Upper lobe of right lung (tissue), 1 donor: Measurements from ENCODE around the gene AKR7A3. TPM values are rescaled to one million over a fixed set of nuclear protein-coding genes. Genes with fewer than 3 reads are reported as not detected.
"Not testable (repeated sequence)": the region's sequence is repeated elsewhere in the genome, so short reads cannot be mapped to it uniquely, and the experiment has no call there.

Experiments
- ATAC-seq: fragments of 200-7000 bp; cut with Tn5 transposase; one replicate; pipeline ENCODE4 v1.9.1; 2020; ENCODE audit warnings: mild to moderate bottlenecking, moderate library complexity
- DNase-seq: peaks from one replicate; pipeline ENCODE4 v3.0.0-alpha.2; 2020
- H3K27ac ChIP-seq: fragments of 200-600 bp; one replicate; pipeline ENCODE4 v1.8.0; 2022
- H3K27me3 ChIP-seq: fragments of 200-600 bp; one replicate; pipeline ENCODE4 v1.8.0; 2022; ENCODE audit warnings: mild to moderate bottlenecking
- H3K36me3 ChIP-seq: fragments of 200-600 bp; one replicate; pipeline ENCODE4 v1.8.0; 2022
- H3K4me1 ChIP-seq: fragments of 200-600 bp; one replicate; pipeline ENCODE4 v1.8.0; 2022
- H3K4me3 ChIP-seq: fragments of 200-600 bp; one replicate; pipeline ENCODE4 v1.8.0; 2022; ENCODE audit warnings: mild to moderate bottlenecking
- H3K9me3 ChIP-seq: fragments of 200-600 bp; one replicate; pipeline ENCODE4 v1.8.0; 2022
- CTCF ChIP-seq: fragments of 200-600 bp; IDR thresholded peaks from one replicate; pipeline ENCODE4 v1.8.0; 2022; ENCODE audit warnings: antibody characterized with exemption
- intact Hi-C: fragments of 100-400 bp; cut with DNase I; formaldehyde crosslinking; loops from one replicate; pipeline ENCODE4 v1.11.0; 2022
- total RNA-seq: library from RNA; stranded (reverse); fragmentation: NEBNext Ultra II Directional; extraction: Animal tissue kit (Norgen Biotek cat#: 25700); gene quantifications from one replicate; pipeline ENCODE4 v1.2.1, GENCODE V29; 2021
- donor health status: DM: no; HTN: yes; CAD: no; lungs with severe emphysema.

The AKR7A3 gene
- total RNA-seq, 1 donor from 2014 or later, result 0.43 TPM

- Histone ChIP-seq H3K36me3 (no peaks in the 10 kb centered on the region), H3K9me3 (no peaks in the 10 kb centered on the region), H3K27ac (no peak overlapping the region), H3K4me1 (no peaks in the 10 kb centered on the region), H3K4me3 (no peak overlapping the region), H3K27me3 (no peaks in the 10 kb centered on the region)
- no peak for TF ChIP-seq CTCF
- DNase-seq (no peak), ATAC-seq (no peak)
- intact Hi-C loops, result no loop called here
Observed at GRCh38 chr1:19283891-19284290, 4.7 kb downstream of the AKR7A3 start.

- Histone ChIP-seq H3K27ac (no peak overlapping the region), H3K4me3 (no peak overlapping the region), H3K36me3 (no peaks in the 10 kb centered on the region), H3K4me1 (no peaks in the 10 kb centered on the region), H3K27me3 (no peaks in the 10 kb centered on the region), H3K9me3 (no peaks in the 10 kb centered on the region)
- TF ChIP-seq CTCF, result no peak
- DNase-seq (no peak), ATAC-seq (no peak)
- intact Hi-C loops, result no loop called here
Observed at GRCh38 chr1:19274636-19275035, 13.9 kb downstream of the AKR7A3 start.

GRCh38 chr1:19273844-19274531 lies 14.6 kb downstream of the AKR7A3 start:
- intact Hi-C loops, H3K27me3 ChIP-seq, H3K27ac ChIP-seq, H3K4me1 ChIP-seq, H3K9me3 ChIP-seq, H3K4me3 ChIP-seq, H3K36me3 ChIP-seq: not testable (repeated sequence)
- peak; percentile 80 for ATAC-seq
- DNase-seq, result peak; percentile 69

- intact Hi-C loops, result no loop called here
- Histone ChIP-seq H3K4me3 (no peak overlapping the region), H3K27me3 (no peaks in the 10 kb centered on the region), H3K4me1 (no peaks in the 10 kb centered on the region), H3K36me3 (no peaks in the 10 kb centered on the region), H3K9me3 (no peaks in the 10 kb centered on the region), H3K27ac (no peak overlapping the region)
- DNase-seq, result no peak
- no peak for ATAC-seq
- TF ChIP-seq CTCF, result no peak
Observed at GRCh38 chr1:19273106-19273843, 15.3 kb downstream of the AKR7A3 start.

- H3K9me3 ChIP-seq, result no peaks in the 10 kb centered on the region
- no peak for ATAC-seq
- H3K4me1 ChIP-seq, result no peaks in the 10 kb centered on the region
- no peak overlapping the region for H3K27ac ChIP-seq
- DNase-seq, result no peak
- no peaks in the 10 kb centered on the region for H3K36me3 ChIP-seq
- H3K4me3 ChIP-seq, result no peak overlapping the region
- TF ChIP-seq CTCF, result no peak
- intact Hi-C loops, result no loop called here
- H3K27me3 ChIP-seq, result no peaks in the 10 kb centered on the region
Observed at GRCh38 chr1:19272064-19272463, 16.5 kb downstream of the AKR7A3 start.

GRCh38 chr1:19270343-19270730 lies 18.2 kb downstream of the AKR7A3 start:
- not testable (repeated sequence) for ATAC-seq, H3K27ac ChIP-seq, DNase-seq

GRCh38 chr1:19269427-19270342 lies 18.9 kb downstream of the AKR7A3 start:
- ATAC-seq, intact Hi-C loops, H3K4me1 ChIP-seq: not testable (repeated sequence)

More at GRCh38 chr1:19270343-19270730, 18.2 kb downstream of the AKR7A3 start:
- intact Hi-C loops, H3K4me1 ChIP-seq, H3K36me3 ChIP-seq, H3K4me3 ChIP-seq, H3K27me3 ChIP-seq, H3K9me3 ChIP-seq: not testable (repeated sequence)

More at GRCh38 chr1:19269427-19270342, 18.9 kb downstream of the AKR7A3 start:
- not testable (repeated sequence) for H3K27ac ChIP-seq, H3K4me3 ChIP-seq, H3K27me3 ChIP-seq, DNase-seq, H3K9me3 ChIP-seq, H3K36me3 ChIP-seq
